Measurements from ENCODE around the gene CSNK1A1. TPM values are rescaled to one million over a fixed set of nuclear protein-coding genes. Genes with fewer than 3 reads are reported as not detected.
A peak's percentile ranks its signal among the peaks of the same experiment; 100 is the strongest.

Gene CSNK1A1
- total RNA-seq, 1 experiment from 2014 or later, result 300 TPM

GRCh38 chr5:149552038-149552494 is 827 bp upstream of the CSNK1A1 start:
- no TSS peak for BruUV-seq (replicated peaks)
- TF ChIP-seq EZH2 (IDR thresholded peaks at IDR 0.05; ENCODE audit: low read depth) (no peak), CTCF (conservative IDR thresholded peaks at IDR 0.05) (peak; percentile 47)

GRCh38 chr5:149550594-149551226 is 529 bp downstream of the CSNK1A1 start:
- H3K79me2 ChIP-seq (ENCODE audit: low read depth), result peaks cover 78% of the 10 kb centered on the region
- H3K9me3 ChIP-seq (ENCODE audit: insufficient read depth, low read depth), result no peaks in the 10 kb centered on the region
- peak overlapping the region; percentile 42 for H2AFZ ChIP-seq
- H3K4me1 ChIP-seq (replicated peaks; ENCODE audit: insufficient read depth), result peaks cover 64% of the 10 kb centered on the region
- TF ChIP-seq CTCF (conservative IDR thresholded peaks at IDR 0.05) (no peak), EZH2 (IDR thresholded peaks at IDR 0.05; ENCODE audit: low read depth) (no peak)
- H3F3A ChIP-seq (ENCODE audit: insufficient read depth, low read depth), result peaks cover 72% of the 10 kb centered on the region
- peaks cover 31% of the 10 kb centered on the region for H4K20me1 ChIP-seq (ENCODE audit: insufficient read depth)
- BruUV-seq (replicated peaks), result TSS peak; percentile 33
- no peaks in the 10 kb centered on the region for H3K27me3 ChIP-seq (ENCODE audit: insufficient read depth, low read depth)
- intact Hi-C loops (cut with micrococcal nuclease; ENCODE audit: unreplicated experiment), result loop anchor here (1.0 to 2.0 kb wide), 4 partner anchors 11 to 110 kb away; no protein-coding TSS in a partner anchor
- ChIA-PET CTCF (interaction anchor here (0.6 to 1.5 kb wide), 5 partner anchors 14 to 105 kb away, joined by 3 to 11 read pairs (median 4); no protein-coding TSS in a partner anchor), POLR2A (ENCODE audit: unreplicated experiment) (interaction anchor here (0.6 to 1.6 kb wide), 6 partner anchors 10 to 414 kb away, joined by 3 to 11 read pairs (median 8); no protein-coding TSS in a partner anchor)
- peaks cover 41% of the 10 kb centered on the region for H3K36me3 ChIP-seq (ENCODE audit: low read depth)
- H3K4me3 ChIP-seq, result peak overlapping the region; percentile 82
- DNase-seq, result no peak
- no peaks in the 10 kb centered on the region for H3K9me2 ChIP-seq (ENCODE audit: insufficient read depth)
- H3K4me2 ChIP-seq, result peak overlapping the region; percentile 96
- peak overlapping the region; percentile 86 for H3K27ac ChIP-seq

More at GRCh38 chr5:149552038-149552494, 827 bp upstream of the CSNK1A1 start:
- peaks cover 19% of the 10 kb centered on the region for H4K20me1 ChIP-seq (ENCODE audit: insufficient read depth)
- peaks cover 65% of the 10 kb centered on the region for H3F3A ChIP-seq (ENCODE audit: insufficient read depth, low read depth)
- H3K9me2 ChIP-seq (ENCODE audit: insufficient read depth), result no peaks in the 10 kb centered on the region
- peaks cover 65% of the 10 kb centered on the region for H3K79me2 ChIP-seq (ENCODE audit: low read depth)
- H3K4me3 ChIP-seq, result peak overlapping the region; percentile 82
- peaks cover 54% of the 10 kb centered on the region for H3K4me1 ChIP-seq (replicated peaks; ENCODE audit: insufficient read depth)
- peak overlapping the region; percentile 81 for H3K4me2 ChIP-seq
- peak overlapping the region; percentile 67; the same call in 1 of the 2 replicates for H2AFZ ChIP-seq
- no peaks in the 10 kb centered on the region for H3K9me3 ChIP-seq (ENCODE audit: insufficient read depth, low read depth)
- ChIA-PET POLR2A (ENCODE audit: unreplicated experiment) (interaction anchor here (0.5 to 1.6 kb wide), 9 partner anchors 9 to 234 kb away, joined by 3 to 8 read pairs (median 4); no protein-coding TSS in a partner anchor), CTCF (interaction anchor here (0.6 to 1.8 kb wide), 11 partner anchors 9 to 427 kb away, joined by 3 to 21 read pairs (median 5); no protein-coding TSS in a partner anchor)
- H3K27me3 ChIP-seq (ENCODE audit: insufficient read depth, low read depth), result no peaks in the 10 kb centered on the region
- intact Hi-C loops (cut with micrococcal nuclease; ENCODE audit: unreplicated experiment), result no loop called here
- peaks cover 29% of the 10 kb centered on the region for H3K36me3 ChIP-seq (ENCODE audit: low read depth)
- no peak for DNase-seq
- H3K27ac ChIP-seq, result peak overlapping the region; percentile 86

GRCh38 chr5:149550268-149550583 is 1.0 kb downstream of the CSNK1A1 start:
- CTCF ChIA-PET, result interaction anchor here (0.6 to 0.9 kb wide), 3 partner anchors 36 to 104 kb away, joined by 3 to 4 read pairs (median 3); no protein-coding TSS in a partner anchor
- Histone ChIP-seq H3K79me2 (ENCODE audit: low read depth) (peaks cover 83% of the 10 kb centered on the region), H3K27me3 (ENCODE audit: insufficient read depth, low read depth) (no peaks in the 10 kb centered on the region), H3K4me2 (peak overlapping the region; percentile 96), H3K36me3 (ENCODE audit: low read depth) (peaks cover 45% of the 10 kb centered on the region), H3K27ac (peak overlapping the region; percentile 86), H3F3A (ENCODE audit: insufficient read depth, low read depth) (peaks cover 67% of the 10 kb centered on the region), H4K20me1 (ENCODE audit: insufficient read depth) (peaks cover 36% of the 10 kb centered on the region), H2AFZ (no peak overlapping the region; the same call in 1 of the 2 replicates), H3K4me1 (replicated peaks; ENCODE audit: insufficient read depth) (peaks cover 66% of the 10 kb centered on the region), H3K9me3 (ENCODE audit: insufficient read depth, low read depth) (no peaks in the 10 kb centered on the region), H3K9me2 (ENCODE audit: insufficient read depth) (no peaks in the 10 kb centered on the region), H3K4me3 (peak overlapping the region; percentile 82)
- BruUV-seq (replicated peaks), result no TSS peak
- POLR2A ChIA-PET (ENCODE audit: unreplicated experiment), result interaction anchor here (0.6 to 0.7 kb wide), 4 partner anchors 13 to 414 kb away, joined by 3 to 11 read pairs (median 5); no protein-coding TSS in a partner anchor
- TF ChIP-seq EZH2 (IDR thresholded peaks at IDR 0.05; ENCODE audit: low read depth), result no peak
- TF ChIP-seq CTCF (conservative IDR thresholded peaks at IDR 0.05), result no peak
- no peak for DNase-seq
- intact Hi-C loops (cut with micrococcal nuclease; ENCODE audit: unreplicated experiment), result loop anchor here (2.0 kb wide), 1 partner anchor 65 kb away; no protein-coding TSS in a partner anchor
